ENCODE results near the gene FOXD2.
"Not testable (repeated sequence)": the region's sequence is repeated elsewhere in the genome, so short reads cannot be mapped to it uniquely, and the experiment has no call there.

Gene FOXD2

GRCh38 chr1:47440599-47441081 lies 2.8 kb downstream of the FOXD2 start:
- no peak for FAIRE-seq

GRCh38 chr1:47441450-47442106 lies 3.7 kb downstream of the FOXD2 start:
- FAIRE-seq = no peak

- FAIRE-seq = no peak
Observed at GRCh38 chr1:47442202-47442601, 4.4 kb downstream of the FOXD2 start.

GRCh38 chr1:47442842-47443529 lies 5.1 kb downstream of the FOXD2 start:
- no peak for FAIRE-seq

- FAIRE-seq = no peak
Observed at GRCh38 chr1:47443530-47444296, 5.9 kb downstream of the FOXD2 start.

- FAIRE-seq = no peak
Observed at GRCh38 chr1:47444297-47444561, 6.4 kb downstream of the FOXD2 start.

- no peak for FAIRE-seq
Observed at GRCh38 chr1:47444562-47445465, 7.0 kb downstream of the FOXD2 start.

GRCh38 chr1:47445823-47446550 lies 8.1 kb downstream of the FOXD2 start:
- FAIRE-seq = no peak

GRCh38 chr1:47448462-47449222 lies 10.8 kb downstream of the FOXD2 start:
- FAIRE-seq = no peak

- FAIRE-seq = no peak
Observed at GRCh38 chr1:47449822-47450552, 12.1 kb downstream of the FOXD2 start.

GRCh38 chr1:47450606-47451005 lies 12.8 kb downstream of the FOXD2 start:
- FAIRE-seq = no peak

- FAIRE-seq = no peak
Observed at GRCh38 chr1:47452426-47452825, 14.6 kb downstream of the FOXD2 start.

- FAIRE-seq = not testable (repeated sequence)
Observed at GRCh38 chr1:47453910-47454309, 16.1 kb downstream of the FOXD2 start.

GRCh38 chr1:47456250-47456649 lies 18.4 kb downstream of the FOXD2 start:
- no peak for FAIRE-seq

- not testable (repeated sequence) for FAIRE-seq
Observed at GRCh38 chr1:47457547-47457946, 19.7 kb downstream of the FOXD2 start.

- no peak for FAIRE-seq
Observed at GRCh38 chr1:47459253-47459788, 21.5 kb downstream of the FOXD2 start.

GRCh38 chr1:47460040-47460439 lies 22.2 kb downstream of the FOXD2 start:
- no peak for FAIRE-seq

- FAIRE-seq = no peak
Observed at GRCh38 chr1:47460456-47460855, 22.6 kb downstream of the FOXD2 start.

GRCh38 chr1:47465605-47466004 lies 27.8 kb downstream of the FOXD2 start:
- no peak for FAIRE-seq

GRCh38 chr1:47468709-47469389 lies 31.0 kb downstream of the FOXD2 start:
- FAIRE-seq = no peak

Measured in colon (tissue), 2 donors.